ENCODE data around the gene IGF2R. TPM values are rescaled to one million over a fixed set of nuclear protein-coding genes. Genes with fewer than 3 reads are reported as not detected.

IGF2R gene
- total RNA-seq, 4 donors from 2014 or later = 60.0 to 93.4 (median 71.7) TPM

- no peak for TF ChIP-seq POLR2A (IDR thresholded peaks at IDR 0.05)
- no peak overlapping the region for H3K4me3 ChIP-seq (ENCODE audit: low read depth, poor library complexity, severe bottlenecking)
- intact Hi-C loops (cut with DNase I; ENCODE audit: low total_unique reads) = no loop called here
- DNase-seq (ENCODE audit: low spot score in 2 of 2) = no peak
- 89 to 95% methylated on average over 8 of the region's 8 CpGs for WGBS, 2 donors
These were observed 69.6 kb downstream of the IGF2R start for GRCh38 chr6:160038479-160038878.

GRCh38 chr6:160039441-160039840 is 70.6 kb downstream of the IGF2R start:
- intact Hi-C loops (cut with DNase I; ENCODE audit: low total_unique reads) = no loop called here
- H3K4me3 ChIP-seq (ENCODE audit: low read depth, poor library complexity, severe bottlenecking) = no peak overlapping the region
- TF ChIP-seq POLR2A (IDR thresholded peaks at IDR 0.05) (no peak), CTCF (IDR thresholded peaks at IDR 0.05) (no peak)
- WGBS, 2 donors = 88 to 96% methylated on average over 5 of the region's 5 CpGs
- no peak for DNase-seq (ENCODE audit: low spot score in 2 of 2)

GRCh38 chr6:160040055-160040454 is 71.2 kb downstream of the IGF2R start:
- TF ChIP-seq CTCF (IDR thresholded peaks at IDR 0.05) (no peak), POLR2A (IDR thresholded peaks at IDR 0.05) (no peak)
- WGBS, 2 donors = 92 to 96% methylated on average over 4 of the region's 4 CpGs
- DNase-seq (ENCODE audit: low spot score in 2 of 2) = no peak
- intact Hi-C loops (cut with DNase I; ENCODE audit: low total_unique reads) = no loop called here
- no peak overlapping the region for H3K4me3 ChIP-seq (ENCODE audit: low read depth, poor library complexity, severe bottlenecking)

GRCh38 chr6:160040527-160041264 is 71.8 kb downstream of the IGF2R start:
- WGBS, 2 donors = 91% methylated on average over 19 of the region's 19 CpGs
- no peak overlapping the region for H3K4me3 ChIP-seq (ENCODE audit: low read depth, poor library complexity, severe bottlenecking)
- no peak for TF ChIP-seq POLR2A (IDR thresholded peaks at IDR 0.05)
- no peak for TF ChIP-seq CTCF (IDR thresholded peaks at IDR 0.05)
- intact Hi-C loops (cut with DNase I; ENCODE audit: low total_unique reads) = no loop called here
- DNase-seq (ENCODE audit: low spot score in 2 of 2) = no peak

- H3K4me3 ChIP-seq (ENCODE audit: low read depth, poor library complexity, severe bottlenecking) = no peak overlapping the region
- intact Hi-C loops (cut with DNase I; ENCODE audit: low total_unique reads) = no loop called here
- peak; percentile 76 to 79 for DNase-seq (ENCODE audit: low spot score in 2 of 2)
- TF ChIP-seq POLR2A (IDR thresholded peaks at IDR 0.05) (no peak), CTCF (IDR thresholded peaks at IDR 0.05) (no peak)
- 30 to 31% methylated on average over 6 of the region's 6 CpGs for WGBS, 2 donors
These were observed 72.7 kb downstream of the IGF2R start for GRCh38 chr6:160041608-160042007.

- DNase-seq (ENCODE audit: low spot score in 2 of 2) = peak; percentile 33 to 82
- no peak for TF ChIP-seq CTCF (IDR thresholded peaks at IDR 0.05)
- no peak for TF ChIP-seq POLR2A (IDR thresholded peaks at IDR 0.05)
- WGBS, 2 donors = 65 to 74% methylated on average over 12 of the region's 12 CpGs
- H3K4me3 ChIP-seq (ENCODE audit: low read depth, poor library complexity, severe bottlenecking) = no peak overlapping the region
- intact Hi-C loops (cut with DNase I; ENCODE audit: low total_unique reads) = no loop called here
These were observed 73.3 kb downstream of the IGF2R start for GRCh38 chr6:160042014-160042773.

Data from lower leg skin (tissue), 4 donors.